H1 (cell line): Measurements from ENCODE around the gene HEBP1. TPM values are rescaled to one million over a fixed set of nuclear protein-coding genes. Genes with fewer than 3 reads are reported as not detected.

Source experiments
- CTCF ChIA-PET: fragments of 300-600 bp; sonication (Branson Sonifier 250); formaldehyde crosslinking; loops from one replicate; lab custom pipeline; 2021; ENCODE audit not compliant: partially characterized antibody; lab: Charles Lee
- POLR2A ChIA-PET: fragments of 300-600 bp; sonication (Branson Sonifier 250); formaldehyde crosslinking; loops from one replicate; lab custom pipeline; 2021; ENCODE audit warnings: inconsistent platforms; ENCODE audit not compliant: partially characterized antibody; lab: Charles Lee
- DNase-seq, 2 experiments: peaks; one replicate each; pipeline versions ENCODE4 v3.0.0 to v3.0.0-alpha.2; 2010 to 2022; ENCODE audit warnings: low spot score in 2 of 2, low read depth in 1 of 2, mixed read lengths in 1 of 2
- FAIRE-seq: peaks from 2 replicates; lab custom pipeline; 2011; peaks lifted over from hg19 to GRCh38; lab: Jason Lieb, UNC
- H2AFZ ChIP-seq: 2 replicates; pipeline ENCODE4 v1.8.1; 2012; ENCODE audit warnings: low read length, inconsistent platforms
- H2AK5ac ChIP-seq: 2 replicates; pipeline ENCODE4 v1.6.1; 2013; ENCODE audit warnings: low read depth, low read length
- H2BK120ac ChIP-seq: replicated peaks from 2 replicates; pipeline ENCODE3; 2013; ENCODE audit warnings: low read depth, low read length, inconsistent platforms
- H2BK12ac ChIP-seq: 2 replicates; pipeline ENCODE4 v1.6.1; 2013; ENCODE audit warnings: low read depth, low read length
- H2BK15ac ChIP-seq: 2 replicates; pipeline ENCODE4 v1.6.1; 2013; ENCODE audit warnings: low read length
- H2BK20ac ChIP-seq: 2 replicates; pipeline ENCODE4 v1.6.1; 2013; ENCODE audit warnings: low read length
- H2BK5ac ChIP-seq: 2 replicates; pipeline ENCODE4 v1.6.1; 2013; ENCODE audit warnings: low read depth, low read length
- H3K14ac ChIP-seq: 2 replicates; pipeline ENCODE4 v1.6.1; 2013; ENCODE audit warnings: inconsistent platforms; ENCODE audit not compliant: insufficient read length
- H3K18ac ChIP-seq: 2 replicates; pipeline ENCODE4 v1.6.1; 2013; ENCODE audit warnings: low read length; ENCODE audit errors: extremely low read depth
- H3K23ac ChIP-seq: 2 replicates; pipeline ENCODE4 v1.6.1; 2013; ENCODE audit warnings: inconsistent platforms; ENCODE audit not compliant: insufficient read length
- H3K23me2 ChIP-seq: 2 replicates; pipeline ENCODE4 v1.6.1; 2013; ENCODE audit warnings: low read depth, low read length
- H3K27ac ChIP-seq: 2 replicates; pipeline ENCODE4 v1.6.1; 2011; ENCODE audit warnings: low read depth, low read length, inconsistent platforms
- H3K27me3 ChIP-seq, 4 experiments: replicated peaks in 1 of 4; 1 replicate in 1 of 4; 2 replicates in 3 of 4; pipeline versions ENCODE4 v1.6.1 to v1.8.1; 2011 to 2013; ENCODE audit warnings: low read length in 3 of 4, mild to moderate bottlenecking in 3 of 4, inconsistent platforms in 2 of 4, mixed read lengths in 2 of 4, moderate library complexity in 1 of 4; ENCODE audit not compliant: control insufficient read depth in 3 of 4, insufficient read depth in 3 of 4; ENCODE audit errors: extremely low read depth in 1 of 4
- H3K36me3 ChIP-seq, 4 experiments: 2 replicates each; pipeline versions ENCODE4 v1.6.1 to v1.8.1; 2011 to 2013; ENCODE audit warnings: mild to moderate bottlenecking in 4 of 4, low read length in 3 of 4, moderate library complexity in 2 of 4, control low read depth in 1 of 4, inconsistent platforms in 1 of 4; ENCODE audit not compliant: insufficient read depth in 4 of 4, control insufficient read depth in 2 of 4
- H3K4ac ChIP-seq: replicated peaks from 2 replicates; pipeline ENCODE3; 2013; ENCODE audit warnings: low read length, low read depth, mixed read lengths, inconsistent platforms; ENCODE audit not compliant: insufficient read length
- H3K4me1 ChIP-seq, 4 experiments: replicated peaks in 1 of 4; 1 replicate in 1 of 4; 2 replicates in 3 of 4; pipeline versions ENCODE4 v1.6.1 to v1.8.1; 2011 to 2013; ENCODE audit warnings: low read length in 3 of 4, inconsistent platforms in 2 of 4, mixed read lengths in 1 of 4; ENCODE audit not compliant: insufficient read depth in 4 of 4, control insufficient read depth in 3 of 4
- H3K4me2 ChIP-seq, 2 experiments: 2 replicates each; pipeline versions ENCODE4 v1.6.1 to v1.8.1; 2011 to 2013; ENCODE audit warnings: low read depth in 2 of 2, low read length in 2 of 2, control low read depth in 1 of 2, inconsistent platforms in 1 of 2, mild to moderate bottlenecking in 1 of 2; ENCODE audit not compliant: insufficient read depth in 1 of 2
- H3K4me3 ChIP-seq, 4 experiments: fragments of 200-600, 300-600 bp in 1 of 4; sonication (generic), shearing (Covaris generic), sonication (Bioruptor Twin) in 1 of 4; 2 replicates each; pipeline versions ENCODE4 v1.5.1 to v1.8.1; 2011 to 2016; ENCODE audit warnings: low read length in 4 of 4, low read depth in 3 of 4, control low read depth in 2 of 4, inconsistent platforms in 2 of 4, mild to moderate bottlenecking in 2 of 4, mixed read lengths in 1 of 4, moderate library complexity in 1 of 4; ENCODE audit not compliant: insufficient read depth in 2 of 4; ENCODE audit errors: extremely low read depth in 1 of 4
- H3K56ac ChIP-seq: replicated peaks from 2 replicates; pipeline ENCODE3; 2013; ENCODE audit warnings: low read depth, mild to moderate bottlenecking, mixed read lengths, low read length, inconsistent platforms; ENCODE audit not compliant: insufficient read length
- H3K79me1 ChIP-seq: 2 replicates; pipeline ENCODE4 v1.6.1; 2013; ENCODE audit warnings: low read depth, low read length, control low read depth
- H3K79me2 ChIP-seq, 2 experiments: 2 replicates each; pipeline versions ENCODE4 v1.6.1 to v1.8.1; 2012 to 2013; ENCODE audit warnings: low read length in 2 of 2, mild to moderate bottlenecking in 2 of 2, inconsistent platforms in 1 of 2; ENCODE audit not compliant: insufficient read depth in 2 of 2, control insufficient read depth in 1 of 2
- H3K9ac ChIP-seq, 4 experiments: replicated peaks in 1 of 4; 1 replicate in 1 of 4; 2 replicates in 3 of 4; pipeline versions ENCODE4 v1.6.1 to v1.8.1; 2011 to 2013; ENCODE audit warnings: low read depth in 3 of 4, low read length in 3 of 4, control low read depth in 2 of 4, mild to moderate bottlenecking in 2 of 4, moderate library complexity in 2 of 4, inconsistent platforms in 1 of 4; ENCODE audit errors: extremely low read depth in 1 of 4
- H3K9me3 ChIP-seq, 2 experiments: 2 replicates each; pipeline versions ENCODE4 v1.6.1 to v1.8.1; 2012 to 2013; ENCODE audit warnings: mild to moderate bottlenecking in 2 of 2, moderate library complexity in 2 of 2, control low read depth in 1 of 2, inconsistent platforms in 1 of 2, low read depth in 1 of 2, low read length in 1 of 2, mixed read lengths in 1 of 2; ENCODE audit not compliant: insufficient read depth in 2 of 2
- H4K20me1 ChIP-seq, 2 experiments: replicated peaks in 1 of 2; 2 replicates each; pipeline versions ENCODE3 to v1.8.1; 2011 to 2013; ENCODE audit warnings: inconsistent platforms in 2 of 2, low read length in 2 of 2, mild to moderate bottlenecking in 1 of 2; ENCODE audit not compliant: insufficient read depth in 2 of 2, control insufficient read depth in 1 of 2
- H4K5ac ChIP-seq: 2 replicates; pipeline ENCODE4 v1.6.1; 2013; ENCODE audit warnings: low read length, low read depth, mixed read lengths, inconsistent platforms; ENCODE audit not compliant: insufficient read length
- H4K8ac ChIP-seq: 2 replicates; pipeline ENCODE4 v1.8.0; 2013; ENCODE audit warnings: mild to moderate bottlenecking, moderate library complexity, low read length, inconsistent platforms; ENCODE audit not compliant: insufficient read depth; ENCODE audit errors: extremely low read depth
- H4K91ac ChIP-seq: replicated peaks from 2 replicates; pipeline ENCODE3; 2013; ENCODE audit warnings: low read length, mixed read lengths, inconsistent platforms; ENCODE audit not compliant: insufficient read length
- POU5F1 ChIP-seq: IDR thresholded peaks from 2 replicates; pipeline ENCODE4 v1.6.1; 2011; ENCODE audit warnings: low read depth, mild to moderate bottlenecking, low read length, moderate library complexity
- SAP30 ChIP-seq: fragments of 300-600 bp; sonication (generic); IDR thresholded peaks from 2 replicates; pipeline ENCODE4 v1.7.1; 2012; ENCODE audit warnings: low read length, moderate library complexity, mild to moderate bottlenecking, inconsistent platforms; ENCODE audit not compliant: insufficient read depth, insufficient replicate concordance
- SIX5 ChIP-seq: IDR thresholded peaks from 2 replicates; pipeline ENCODE4 v1.6.1; 2011; ENCODE audit warnings: mild to moderate bottlenecking, low read depth, low read length
- WGBS, 2 experiments: shearing (Covaris generic) in 1 of 2; methylation state at CpG; one replicate each; pipeline versions ENCODE4 v1.1.6 to v1.1.7; 2013 to 2015; ENCODE audit warnings: low lambda C conversion rate in 2 of 2, mixed read lengths in 2 of 2, inconsistent platforms in 1 of 2, low coverage in 1 of 2, missing lambda C conversion rate in 1 of 2; ENCODE audit not compliant: insufficient replicate concordance in 2 of 2, insufficient coverage in 1 of 2, insufficient read length in 1 of 2; ENCODE audit errors: extremely low coverage in 1 of 2, missing lambda C conversion rate in 1 of 2; 5-methylcytosine and 5-hydroxymethylcytosine counted together
- polyA plus RNA-seq, 7 experiments: library from polyadenylated mRNA; depleted of rRNA in 3 of 7; stranded (reverse) in 5 of 7; unstranded in 2 of 7; fragments of >200 nt in 5 of 7; fragments of 200-250 nt in 2 of 7; gene quantifications; 1 replicate in 5 of 7; 2 replicates in 1 of 7; 4 replicates in 1 of 7; pipeline versions ENCODE4 v1.2.1 to v1.2.3, GENCODE V29; 2011 to 2013; ENCODE audit warnings: missing spikeins in 2 of 7, mixed read lengths in 2 of 7
- total RNA-seq: library from RNA; stranded (reverse); fragmentation: NEBNext Ultra II Directional; extraction: Animal tissue kit (Norgen Biotek cat#: 25700); gene quantifications from 2 replicates; pipeline ENCODE4 v1.2.1, GENCODE V29; 2021

The HEBP1 gene
- total and polyA plus RNA-seq, 2 of the 8 experiments (the other 6 are each of a cell fraction or from before 2014, with no cell fraction given), result 30.8 to 56.1 TPM

DNA sequence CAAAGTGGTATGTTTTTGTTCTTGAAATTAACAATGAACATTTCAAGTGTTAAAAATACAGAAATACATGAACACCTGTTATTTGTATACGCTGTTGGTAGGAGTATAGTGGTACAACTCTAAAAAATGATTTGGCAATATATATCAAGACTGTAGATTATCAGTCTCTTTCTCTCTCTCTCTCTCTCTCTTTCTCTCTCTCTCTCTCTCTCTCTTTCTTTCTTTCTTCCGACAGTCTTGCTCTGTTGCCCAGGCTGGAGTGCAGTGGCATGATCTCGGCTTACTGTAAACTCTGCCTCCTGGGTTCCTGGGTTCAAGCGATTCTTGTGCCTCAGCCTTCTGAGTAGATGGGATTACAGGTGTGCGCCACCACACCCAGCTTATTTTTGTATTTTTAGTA is 12.6 kb downstream of the HEBP1 start:
- POLR2A ChIA-PET, result interaction anchor here (0.7 kb wide), 1 partner anchor 217 kb away, joined by 3 read pairs; no protein-coding TSS in a partner anchor

More for the DNA sequence above, 12.6 kb downstream of the HEBP1 start:
- TF ChIP-seq SAP30 (no peak), SIX5 (no peak), POU5F1 (no peak)
- H4K20me1 ChIP-seq, result peaks cover 0 to 2% of the 10 kb centered on the region in 2 experiments
- no peaks in the 10 kb centered on the region for H3K9me3 ChIP-seq
- H2BK12ac ChIP-seq, result no peak overlapping the region
- no peak overlapping the region for H3K23ac ChIP-seq
- H3K23me2 ChIP-seq, result no peaks in the 10 kb centered on the region
- H2AFZ ChIP-seq, result no peak overlapping the region
- no peaks in the 10 kb centered on the region for H3K27me3 ChIP-seq
- H3K9ac ChIP-seq, result no peak overlapping the region
- no peak overlapping the region for H4K8ac ChIP-seq
- no peak overlapping the region for H4K5ac ChIP-seq
- 86% methylated on average over 3 of the region's 5 CpGs; no CpG with 5 or more reads in 1 of the 2 experiments for WGBS, 2 experiments
- no peak overlapping the region for H4K91ac ChIP-seq
- FAIRE-seq (no peak), DNase-seq (no peak)
- no peaks in the 10 kb centered on the region; the same call in 1 of the 2 replicates for H3K79me1 ChIP-seq
- no peak overlapping the region for H2BK15ac ChIP-seq
- H3K18ac ChIP-seq, result no peak overlapping the region
- H2BK120ac ChIP-seq, result no peak overlapping the region
- no peak overlapping the region for H3K4ac ChIP-seq
- CTCF ChIA-PET, result interaction anchor here (1.1 to 9.5 kb wide), 12 partner anchors 10 to 268 kb away, joined by 3 to 118 read pairs (median 12); no protein-coding TSS in a partner anchor
- no peak overlapping the region for H3K56ac ChIP-seq
- H2BK20ac ChIP-seq, result no peak overlapping the region
- H2AK5ac ChIP-seq, result no peak overlapping the region
- no peak overlapping the region for H3K27ac ChIP-seq
- no peak overlapping the region for H3K4me3 ChIP-seq
- H3K4me1 ChIP-seq, result peaks cover 7 to 18% (median 14%) of the 10 kb centered on the region in 4 experiments; a peak in 5 of 7 replicates
- no peak overlapping the region for H2BK5ac ChIP-seq
- H3K4me2 ChIP-seq, result no peak overlapping the region
- peaks cover 6 to 22% (median 17%) of the 10 kb centered on the region in 4 experiments for H3K36me3 ChIP-seq
- H3K14ac ChIP-seq, result no peak overlapping the region
- H3K79me2 ChIP-seq, result no peaks in the 10 kb centered on the region
